Activated CD8-positive, alpha-beta T cell treated with anti-CD3 and anti-CD28 coated beads for 36 hours (primary cell): ENCODE results near the gene DNAJC16. TPM values are rescaled to one million over a fixed set of nuclear protein-coding genes. Genes with fewer than 3 reads are reported as not detected.
A peak's percentile ranks its signal among the peaks of the same experiment; 100 is the strongest.
"Not testable (repeated sequence)": the region's sequence is repeated elsewhere in the genome, so short reads cannot be mapped to it uniquely, and the experiment has no call there.

Experiments used
- ATAC-seq: fragments of 200-7000 bp; cut with Tn5 transposase; one replicate; pipeline ENCODE4 v1.10.0; 2021; ENCODE audit warnings: mild to moderate bottlenecking, moderate library complexity
- CTCF ChIA-PET: fragments of 350-600 bp; sonication (Branson Sonifier 250); formaldehyde crosslinking; loops from one replicate; lab custom pipeline; 2021; ENCODE audit warnings: antibody characterized with exemption; lab: Charles Lee
- POLR2A ChIA-PET: fragments of 350-600 bp; sonication (Branson Sonifier 250); formaldehyde crosslinking; loops from one replicate; lab custom pipeline; 2021; ENCODE audit warnings: antibody characterized with exemption; lab: Charles Lee
- DNase-seq: peaks from one replicate; pipeline ENCODE4 v3.0.0-alpha.2; 2020
- H3K27ac Mint-ChIP-seq: one replicate; pipeline ENCODE4 v1.8.0; 2021; ENCODE audit warnings: mild to moderate bottlenecking, mixed read lengths
- H3K27me3 Mint-ChIP-seq: one replicate; pipeline ENCODE4 v1.8.0; 2021; ENCODE audit warnings: mixed read lengths
- H3K36me3 Mint-ChIP-seq: one replicate; pipeline ENCODE4 v1.8.0; 2021; ENCODE audit warnings: low read depth, mixed read lengths
- H3K4me1 Mint-ChIP-seq: one replicate; pipeline ENCODE4 v1.8.0; 2021; ENCODE audit warnings: low read depth, mixed read lengths
- H3K4me3 Mint-ChIP-seq: one replicate; pipeline ENCODE4 v1.8.0; 2021; ENCODE audit warnings: mild to moderate bottlenecking, moderate library complexity, mixed read lengths
- H3K9me3 Mint-ChIP-seq: one replicate; pipeline ENCODE4 v1.8.0; 2021; ENCODE audit warnings: mixed read lengths
- intact Hi-C: fragments of 100-400 bp; cut with micrococcal nuclease; formaldehyde crosslinking; loops from one replicate; pipeline ENCODE4 v1.10.0; 2022
- total RNA-seq, 2 experiments: library from RNA; stranded (reverse); gene quantifications; one replicate each; pipeline ENCODE4 v1.2.3, GENCODE V29; 2021
- TF ChIP-seq, protein P1 (sequence below): fragments of 200-600 bp; IDR thresholded peaks from one replicate; pipeline ENCODE4 v1.8.0; 2022; ENCODE audit warnings: antibody characterized with exemption, mild to moderate bottlenecking

Gene DNAJC16
- total RNA-seq, 2 experiments from 2014 or later = 10.0 to 13.0 TPM

DNA sequence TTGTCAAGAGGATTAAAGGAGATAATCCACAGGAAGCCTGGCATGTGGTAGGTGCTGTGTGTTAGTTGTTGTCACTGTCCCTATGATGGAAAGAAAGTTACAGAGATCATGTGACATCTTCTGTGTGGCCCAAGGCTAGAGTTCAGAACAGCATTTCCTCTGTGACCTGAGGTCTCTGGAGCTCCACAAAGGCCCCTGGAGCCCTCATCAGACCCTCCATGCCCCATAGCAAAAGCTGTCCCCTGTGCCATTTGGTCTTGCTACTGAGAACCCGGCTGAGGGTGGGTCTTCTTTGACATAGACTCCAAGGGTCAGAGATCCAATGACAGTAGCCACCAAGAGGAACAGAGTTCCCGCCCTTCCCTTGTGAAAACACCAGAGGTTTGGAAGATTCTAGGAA lies 42.7 kb upstream of the DNAJC16 start:
- ChIA-PET CTCF (no interaction called here), POLR2A (no interaction called here)
- TF ChIP-seq, protein P1, sequence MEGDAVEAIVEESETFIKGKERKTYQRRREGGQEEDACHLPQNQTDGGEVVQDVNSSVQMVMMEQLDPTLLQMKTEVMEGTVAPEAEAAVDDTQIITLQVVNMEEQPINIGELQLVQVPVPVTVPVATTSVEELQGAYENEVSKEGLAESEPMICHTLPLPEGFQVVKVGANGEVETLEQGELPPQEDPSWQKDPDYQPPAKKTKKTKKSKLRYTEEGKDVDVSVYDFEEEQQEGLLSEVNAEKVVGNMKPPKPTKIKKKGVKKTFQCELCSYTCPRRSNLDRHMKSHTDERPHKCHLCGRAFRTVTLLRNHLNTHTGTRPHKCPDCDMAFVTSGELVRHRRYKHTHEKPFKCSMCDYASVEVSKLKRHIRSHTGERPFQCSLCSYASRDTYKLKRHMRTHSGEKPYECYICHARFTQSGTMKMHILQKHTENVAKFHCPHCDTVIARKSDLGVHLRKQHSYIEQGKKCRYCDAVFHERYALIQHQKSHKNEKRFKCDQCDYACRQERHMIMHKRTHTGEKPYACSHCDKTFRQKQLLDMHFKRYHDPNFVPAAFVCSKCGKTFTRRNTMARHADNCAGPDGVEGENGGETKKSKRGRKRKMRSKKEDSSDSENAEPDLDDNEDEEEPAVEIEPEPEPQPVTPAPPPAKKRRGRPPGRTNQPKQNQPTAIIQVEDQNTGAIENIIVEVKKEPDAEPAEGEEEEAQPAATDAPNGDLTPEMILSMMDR = no peak
- no peaks in the 10 kb centered on the region for H3K9me3 Mint-ChIP-seq
- H3K27ac Mint-ChIP-seq = no peak overlapping the region
- no peaks in the 10 kb centered on the region for H3K4me1 Mint-ChIP-seq
- intact Hi-C loops = no loop called here
- H3K36me3 Mint-ChIP-seq = peaks cover 2% of the 10 kb centered on the region
- no peak overlapping the region for H3K4me3 Mint-ChIP-seq
- ATAC-seq (no peak), DNase-seq (no peak)
- no peaks in the 10 kb centered on the region for H3K27me3 Mint-ChIP-seq

DNA sequence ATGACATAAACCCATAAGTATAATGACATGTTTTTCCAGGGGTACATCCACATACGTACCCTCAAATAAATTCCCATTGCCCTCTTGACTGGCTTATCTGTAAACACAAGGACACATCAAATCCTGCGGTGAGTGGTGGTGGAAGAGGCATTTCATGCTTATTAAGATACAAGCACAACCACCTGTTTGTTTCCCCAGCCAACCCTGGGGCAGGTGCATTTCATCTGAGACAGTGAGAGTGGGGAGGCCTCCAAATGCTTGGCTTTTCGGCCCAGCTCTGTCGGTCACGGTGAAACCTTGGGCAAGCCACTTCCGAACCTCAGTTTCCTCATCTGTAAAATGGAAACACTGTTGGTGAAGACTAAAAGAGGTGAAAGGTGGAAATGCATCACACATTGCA lies 42.2 kb upstream of the DNAJC16 start:
- POLR2A ChIA-PET, H3K27me3 Mint-ChIP-seq, H3K4me1 Mint-ChIP-seq, H3K27ac Mint-ChIP-seq, H3K9me3 Mint-ChIP-seq, CTCF ChIA-PET, H3K36me3 Mint-ChIP-seq, DNase-seq, intact Hi-C loops, H3K4me3 Mint-ChIP-seq, ATAC-seq: not testable (repeated sequence)

DNA sequence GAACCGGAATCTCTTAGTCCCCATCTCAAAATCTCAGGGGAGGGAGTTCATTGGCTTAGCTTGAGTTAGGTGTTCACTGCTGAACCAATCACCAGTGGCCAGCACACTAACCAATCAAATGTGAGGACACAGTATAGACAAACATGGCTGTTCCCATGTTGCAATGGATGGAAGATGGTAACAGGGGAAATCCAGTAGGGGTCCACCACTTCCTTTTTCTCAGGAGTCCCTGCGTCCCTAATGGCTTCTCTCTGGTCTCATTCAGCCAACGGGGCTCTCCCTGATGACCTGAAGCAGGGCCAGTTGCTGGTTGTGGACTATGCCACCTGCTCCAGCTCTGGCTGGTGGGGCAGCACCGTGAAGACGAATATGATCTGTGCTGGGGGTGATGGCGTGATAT lies 41.0 kb upstream of the DNAJC16 start:
- intact Hi-C loops = no loop called here
- CTCF ChIA-PET = no interaction called here
- ATAC-seq (no peak), DNase-seq (no peak)
- Mint-ChIP-seq H3K36me3 (peaks cover 2% of the 10 kb centered on the region), H3K27ac (no peak overlapping the region), H3K4me1 (no peaks in the 10 kb centered on the region), H3K9me3 (no peaks in the 10 kb centered on the region), H3K4me3 (no peak overlapping the region), H3K27me3 (no peaks in the 10 kb centered on the region)
- TF ChIP-seq, protein P1 = no peak
- POLR2A ChIA-PET = no interaction called here

DNA sequence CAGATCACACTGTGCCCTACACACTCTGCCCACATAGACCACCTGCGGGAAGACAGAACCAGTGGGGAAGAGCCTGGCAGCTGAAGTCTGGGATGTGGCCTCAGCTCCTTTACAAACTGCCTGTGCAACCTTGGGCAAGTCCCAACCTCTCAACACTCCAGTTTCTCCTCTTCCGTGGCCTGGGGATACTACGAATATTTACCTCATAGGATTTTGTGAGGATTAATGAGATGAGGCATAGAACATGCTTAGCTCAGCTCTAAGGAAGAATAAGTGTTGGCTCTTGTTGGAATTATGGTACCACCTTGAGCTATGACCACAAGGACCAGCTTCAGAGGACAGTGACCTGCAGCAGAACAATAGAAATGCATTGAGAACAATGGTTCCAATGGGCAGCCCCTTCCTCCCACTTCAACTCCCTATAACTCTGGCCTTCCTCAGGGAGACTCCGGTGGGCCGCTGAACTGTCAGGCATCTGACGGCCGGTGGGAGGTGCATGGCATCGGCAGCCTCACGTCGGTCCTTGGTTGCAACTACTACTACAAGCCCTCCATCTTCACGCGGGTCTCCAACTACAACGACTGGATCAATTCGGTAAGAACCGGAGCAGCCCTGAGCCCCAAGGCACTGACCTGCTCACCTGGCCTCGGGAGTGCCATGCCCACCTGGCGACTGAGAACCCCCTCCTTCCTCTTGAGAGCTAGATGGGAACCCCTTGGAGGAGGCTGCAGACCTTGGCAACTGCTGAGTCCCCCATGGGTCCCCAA lies 39.6 kb upstream of the DNAJC16 start:
- H3K36me3 Mint-ChIP-seq, H3K27ac Mint-ChIP-seq, POLR2A ChIA-PET, H3K4me1 Mint-ChIP-seq, H3K9me3 Mint-ChIP-seq, CTCF ChIA-PET, ATAC-seq, intact Hi-C loops, DNase-seq, H3K27me3 Mint-ChIP-seq, H3K4me3 Mint-ChIP-seq: not testable (repeated sequence)

DNA sequence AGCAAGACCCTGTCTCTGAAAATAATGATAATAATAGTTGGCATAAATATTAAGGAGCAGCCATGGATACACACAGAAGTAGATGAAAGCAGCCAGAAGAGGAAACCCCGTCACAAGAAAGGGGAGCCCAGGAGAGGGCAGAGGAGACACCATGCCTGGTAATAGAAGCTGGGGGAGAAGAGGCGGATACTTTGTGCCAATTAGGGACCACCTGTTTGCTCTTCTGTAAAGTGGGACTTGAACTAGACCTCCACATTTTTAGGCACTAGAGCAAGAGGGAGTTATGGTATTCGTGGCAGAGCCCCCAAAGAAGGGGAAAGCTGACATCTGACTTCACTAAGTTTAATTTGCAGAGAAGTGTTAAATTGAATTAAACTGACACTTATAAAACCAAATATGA lies 38.3 kb upstream of the DNAJC16 start:
- ChIA-PET POLR2A (no interaction called here), CTCF (no interaction called here)
- H3K9me3 Mint-ChIP-seq = no peaks in the 10 kb centered on the region
- ATAC-seq (no peak), DNase-seq (no peak)
- H3K27ac Mint-ChIP-seq = no peak overlapping the region
- H3K27me3 Mint-ChIP-seq = no peaks in the 10 kb centered on the region
- H3K4me3 Mint-ChIP-seq = no peak overlapping the region
- peaks cover 2% of the 10 kb centered on the region for H3K36me3 Mint-ChIP-seq
- TF ChIP-seq, protein P1 = no peak
- no peaks in the 10 kb centered on the region for H3K4me1 Mint-ChIP-seq
- intact Hi-C loops = no loop called here

DNA sequence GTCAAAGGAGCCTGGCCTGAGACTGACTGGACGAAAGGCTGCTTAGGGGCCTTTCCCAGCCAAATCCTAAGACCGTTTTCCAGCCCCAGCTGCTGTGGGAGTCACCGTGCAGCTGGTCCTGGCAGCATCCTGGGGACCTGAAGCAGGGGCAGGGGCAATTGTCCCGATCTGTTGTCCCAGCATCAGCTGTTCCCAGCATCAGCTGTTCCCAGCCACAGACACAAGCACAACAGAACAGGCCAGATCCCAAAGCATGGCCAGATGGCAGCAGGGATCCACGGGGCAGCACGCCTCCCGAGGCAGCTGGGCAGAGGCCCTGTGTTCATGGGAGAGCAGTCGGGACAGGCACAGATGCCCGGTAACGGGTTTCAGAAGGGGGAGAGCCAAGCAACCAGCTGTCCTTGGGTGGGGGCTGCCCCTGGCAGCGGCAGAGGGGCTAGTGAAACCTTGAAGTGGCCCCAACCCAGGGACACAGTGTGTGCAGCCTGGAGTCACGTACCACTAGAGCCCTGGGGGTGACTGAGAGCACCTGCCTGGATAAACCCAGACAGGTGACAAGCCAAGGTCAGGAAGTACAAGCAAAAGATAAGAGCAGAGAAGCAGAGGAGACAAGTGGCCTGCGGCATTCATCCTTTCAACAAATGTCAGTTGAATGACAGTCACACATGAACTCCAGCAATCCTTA lies 37.5 kb upstream of the DNAJC16 start:
- ATAC-seq (no peak), DNase-seq (no peak)
- Mint-ChIP-seq H3K27ac (no peak overlapping the region), H3K4me1 (no peaks in the 10 kb centered on the region), H3K27me3 (no peaks in the 10 kb centered on the region), H3K4me3 (no peak overlapping the region), H3K36me3 (peaks cover 2% of the 10 kb centered on the region), H3K9me3 (no peaks in the 10 kb centered on the region)
- ChIA-PET CTCF (no interaction called here), POLR2A (no interaction called here)
- TF ChIP-seq, protein P1 = no peak
- intact Hi-C loops = no loop called here

DNA sequence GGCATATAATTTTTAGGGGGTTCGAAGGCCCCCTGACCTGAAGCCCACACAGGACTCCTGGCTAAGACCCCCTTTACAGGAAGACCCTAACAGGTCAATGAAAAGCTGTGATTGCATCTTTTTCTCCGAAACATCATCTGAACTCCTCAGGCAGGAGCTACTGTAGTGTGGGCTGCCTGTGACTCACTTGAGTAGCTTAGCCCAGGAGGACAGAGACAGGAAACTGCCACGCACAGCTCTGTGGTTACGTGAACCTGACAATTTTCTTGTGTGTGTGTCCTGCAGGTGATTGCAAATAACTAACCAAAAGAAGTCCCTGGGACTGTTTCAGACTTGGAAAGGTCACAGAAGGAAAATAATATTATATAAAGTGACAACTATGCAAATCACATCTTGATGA lies 35.6 kb upstream of the DNAJC16 start:
- ATAC-seq (peak; percentile 69), DNase-seq (peak; percentile 33)
- intact Hi-C loops, H3K27me3 Mint-ChIP-seq, H3K27ac Mint-ChIP-seq, H3K4me1 Mint-ChIP-seq, H3K4me3 Mint-ChIP-seq, H3K36me3 Mint-ChIP-seq, H3K9me3 Mint-ChIP-seq, POLR2A ChIA-PET: not testable (repeated sequence)
- CTCF ChIA-PET = interaction anchor here (1.2 to 1.5 kb wide), 2 partner anchors 23 to 168 kb away, joined by 3 read pairs; no protein-coding TSS in a partner anchor
